CD14-positive monocyte (primary cell): ENCODE data around the gene PTPRD. TPM values are rescaled to one million over a fixed set of nuclear protein-coding genes. Genes with fewer than 3 reads are reported as not detected.

Source experiments
- DNase-seq, 3 donors: peaks; one replicate each; pipeline ENCODE4 v3.0.0-alpha.2; 2011 to 2022
- H2AFZ ChIP-seq: 2 replicates; pipeline ENCODE4 v1.6.0; 2012; ENCODE audit warnings: mild to moderate bottlenecking, low read depth, low read length, inconsistent platforms; ENCODE audit not compliant: insufficient read depth, poor library complexity, severe bottlenecking
- H3K27ac ChIP-seq, 2 donors: 1 replicate in 1 of 2; 2 replicates in 1 of 2; pipeline ENCODE4 v1.5.1; 2012 to 2013; ENCODE audit warnings: low read length in 2 of 2, control low read depth in 1 of 2, inconsistent platforms in 1 of 2, low read depth in 1 of 2, mild to moderate bottlenecking in 1 of 2
- H3K27me3 ChIP-seq, 2 donors: one replicate each; pipeline versions ENCODE4 v1.6.0 to v1.6.1; 2011 to 2013; ENCODE audit warnings: low read length in 2 of 2; ENCODE audit not compliant: control insufficient read depth in 2 of 2, insufficient read depth in 2 of 2
- H3K36me3 ChIP-seq, 2 donors: replicated peaks in 1 of 2; 1 replicate in 1 of 2; 2 replicates in 1 of 2; pipeline versions ENCODE4 v1.5.1 to v1.6.1; 2012 to 2013; ENCODE audit warnings: low read length in 2 of 2, control low read depth in 1 of 2, inconsistent platforms in 1 of 2, mild to moderate bottlenecking in 1 of 2; ENCODE audit not compliant: insufficient read depth in 2 of 2, control insufficient read depth in 1 of 2
- H3K4me1 ChIP-seq, 2 donors: 1 replicate in 1 of 2; 2 replicates in 1 of 2; pipeline versions ENCODE4 v1.5.1 to v1.6.1; 2012 to 2013; ENCODE audit warnings: low read length in 2 of 2, control low read depth in 1 of 2, inconsistent platforms in 1 of 2, mild to moderate bottlenecking in 1 of 2, moderate library complexity in 1 of 2; ENCODE audit not compliant: insufficient read depth in 2 of 2, control insufficient read depth in 1 of 2
- H3K4me2 ChIP-seq: replicated peaks from 2 replicates; pipeline ENCODE3; 2012; ENCODE audit warnings: low read length, moderate library complexity, mild to moderate bottlenecking; ENCODE audit not compliant: poor library complexity, severe bottlenecking; ENCODE audit errors: extremely low read depth
- H3K4me3 ChIP-seq, 3 experiments: fragments of 200-600 bp in 1 of 3; sonication (generic) in 1 of 3; replicated peaks in 1 of 3; 1 replicate in 2 of 3; 2 replicates in 1 of 3; pipeline ENCODE4 v1.5.1; 2011 to 2013; ENCODE audit warnings: low read length in 3 of 3, mild to moderate bottlenecking in 3 of 3, control low read depth in 2 of 3, low read depth in 2 of 3, inconsistent platforms in 1 of 3, moderate library complexity in 1 of 3
- H3K79me2 ChIP-seq: 2 replicates; pipeline ENCODE4 v1.6.0; 2012; ENCODE audit warnings: mild to moderate bottlenecking, control low read depth, inconsistent platforms, low read length, moderate library complexity; ENCODE audit not compliant: insufficient read depth
- H3K9ac ChIP-seq: 2 replicates; pipeline ENCODE4 v1.6.0; 2017; ENCODE audit warnings: low read length, mild to moderate bottlenecking; ENCODE audit not compliant: insufficient read depth, poor library complexity, severe bottlenecking
- H3K9me3 ChIP-seq, 2 donors: replicated peaks in 1 of 2; 1 replicate in 1 of 2; 2 replicates in 1 of 2; pipeline versions ENCODE4 v1.5.1 to v1.6.1; 2012 to 2013; ENCODE audit warnings: low read length in 2 of 2, control low read depth in 1 of 2; ENCODE audit not compliant: control insufficient read depth in 1 of 2, insufficient read depth in 1 of 2
- H4K20me1 ChIP-seq: 2 replicates; pipeline ENCODE4 v1.6.0; 2012; ENCODE audit warnings: mild to moderate bottlenecking, low read length, control low read depth, moderate library complexity; ENCODE audit not compliant: insufficient read depth
- H3K27ac Mint-ChIP-seq, 7 donors: one replicate each; pipeline ENCODE4 v1.8.0; 2020; ENCODE audit warnings: mild to moderate bottlenecking in 7 of 7, mixed read lengths in 7 of 7, moderate library complexity in 6 of 7, inconsistent platforms in 2 of 7
- H3K27me3 Mint-ChIP-seq, 3 donors: one replicate each; pipeline ENCODE4 v1.8.0; 2021 to 2022; ENCODE audit warnings: low read depth in 3 of 3, mild to moderate bottlenecking in 3 of 3, mixed read lengths in 3 of 3, moderate library complexity in 3 of 3, inconsistent platforms in 1 of 3
- H3K36me3 Mint-ChIP-seq, 2 donors: one replicate each; pipeline ENCODE4 v1.8.0; 2020; ENCODE audit warnings: mixed read lengths in 2 of 2, inconsistent platforms in 1 of 2, mild to moderate bottlenecking in 1 of 2
- H3K4me1 Mint-ChIP-seq: one replicate; pipeline ENCODE4 v1.8.0; 2020; ENCODE audit warnings: mild to moderate bottlenecking, mixed read lengths
- H3K4me3 Mint-ChIP-seq, 2 donors: one replicate each; pipeline ENCODE4 v1.8.0; 2020; ENCODE audit warnings: mild to moderate bottlenecking in 2 of 2, mixed read lengths in 2 of 2, moderate library complexity in 1 of 2
- H3K9me3 Mint-ChIP-seq, 7 donors: one replicate each; pipeline ENCODE4 v1.8.0; 2020 to 2022; ENCODE audit warnings: mixed read lengths in 7 of 7, mild to moderate bottlenecking in 6 of 7, moderate library complexity in 6 of 7, inconsistent platforms in 2 of 7
- WGBS: methylation state at CpG from one replicate; pipeline ENCODE4 v1.1.5; 2013; ENCODE audit warnings: missing lambda C conversion rate; ENCODE audit not compliant: insufficient coverage; 5-methylcytosine and 5-hydroxymethylcytosine counted together
- intact Hi-C, 2 donors: fragments of 100-400 bp; cut with micrococcal nuclease; formaldehyde crosslinking; loops; one replicate each; pipeline versions ENCODE4 v1.15.0 to v1.15.1; 2023
- polyA plus RNA-seq, 3 donors: library from polyadenylated mRNA; depleted of rRNA in 1 of 3; unstranded in 2 of 3; stranded (reverse) in 1 of 3; fragments of 300-500 nt in 2 of 3; fragments of >200 nt in 1 of 3; fragmentation: Illumina TruSeq in 2 of 3; gene quantifications; 1 replicate in 2 of 3; 2 replicates in 1 of 3; pipeline ENCODE4 v1.2.3, GENCODE V29; 2012 to 2021
- TF ChIP-seq, protein P1 (sequence below): fragments of 200-600 bp; IDR thresholded peaks from one replicate; pipeline ENCODE4 v1.8.0; 2022; ENCODE audit warnings: antibody characterized with exemption, mild to moderate bottlenecking

The PTPRD gene
- polyA plus RNA-seq, 3 donors = not detected

GRCh38 chr9:9091387-9091786 is 1521.4 kb downstream of the PTPRD start:
- Mint-ChIP-seq H3K4me1 (no peaks in the 10 kb centered on the region), H3K27ac (no peak overlapping the region)
- no peak overlapping the region for H3K4me2 ChIP-seq

DNA sequence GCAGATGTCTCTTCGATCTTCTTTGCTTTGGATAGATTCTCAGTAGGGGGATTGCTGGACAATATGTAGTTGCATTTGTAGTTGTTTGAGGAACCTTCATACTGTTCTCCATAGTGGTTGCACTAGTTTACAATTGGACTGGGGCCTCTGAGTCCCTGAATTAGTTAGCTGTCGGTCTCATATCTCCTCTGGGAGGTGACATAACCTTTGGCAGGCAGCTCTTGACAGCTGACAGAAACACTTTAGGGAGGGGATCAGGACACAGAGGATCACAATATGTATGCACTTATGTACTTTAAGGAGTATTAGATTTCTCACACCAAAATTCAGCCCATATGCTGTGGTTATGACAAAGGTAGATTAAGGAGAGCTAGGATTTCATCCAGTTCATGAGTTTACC is 1533.3 kb downstream of the PTPRD start:
- Histone ChIP-seq H4K20me1 (no peaks in the 10 kb centered on the region), H3K4me3 (no peak overlapping the region), H3K36me3 (no peaks in the 10 kb centered on the region), H3K79me2 (no peaks in the 10 kb centered on the region), H3K9me3 (no peaks in the 10 kb centered on the region), H3K4me2 (no peak overlapping the region), H3K9ac (no peak overlapping the region), H3K27me3 (no peaks in the 10 kb centered on the region), H3K27ac (no peak overlapping the region), H2AFZ (no peak overlapping the region), H3K4me1 (no peaks in the 10 kb centered on the region)
- no CpG with 5 or more reads among the region's 2 CpGs for WGBS
- intact Hi-C loops = no loop called here
- H3K36me3 Mint-ChIP-seq = no peaks in the 10 kb centered on the region
- peaks cover 4 to 20% (median 11%) of the 10 kb centered on the region in 7 donors for H3K9me3 Mint-ChIP-seq
- no peaks in the 10 kb centered on the region for H3K27me3 Mint-ChIP-seq
- no peak for DNase-seq
- H3K27ac Mint-ChIP-seq = no peak overlapping the region
- no peak overlapping the region for H3K4me3 Mint-ChIP-seq
- TF ChIP-seq, protein P1, sequence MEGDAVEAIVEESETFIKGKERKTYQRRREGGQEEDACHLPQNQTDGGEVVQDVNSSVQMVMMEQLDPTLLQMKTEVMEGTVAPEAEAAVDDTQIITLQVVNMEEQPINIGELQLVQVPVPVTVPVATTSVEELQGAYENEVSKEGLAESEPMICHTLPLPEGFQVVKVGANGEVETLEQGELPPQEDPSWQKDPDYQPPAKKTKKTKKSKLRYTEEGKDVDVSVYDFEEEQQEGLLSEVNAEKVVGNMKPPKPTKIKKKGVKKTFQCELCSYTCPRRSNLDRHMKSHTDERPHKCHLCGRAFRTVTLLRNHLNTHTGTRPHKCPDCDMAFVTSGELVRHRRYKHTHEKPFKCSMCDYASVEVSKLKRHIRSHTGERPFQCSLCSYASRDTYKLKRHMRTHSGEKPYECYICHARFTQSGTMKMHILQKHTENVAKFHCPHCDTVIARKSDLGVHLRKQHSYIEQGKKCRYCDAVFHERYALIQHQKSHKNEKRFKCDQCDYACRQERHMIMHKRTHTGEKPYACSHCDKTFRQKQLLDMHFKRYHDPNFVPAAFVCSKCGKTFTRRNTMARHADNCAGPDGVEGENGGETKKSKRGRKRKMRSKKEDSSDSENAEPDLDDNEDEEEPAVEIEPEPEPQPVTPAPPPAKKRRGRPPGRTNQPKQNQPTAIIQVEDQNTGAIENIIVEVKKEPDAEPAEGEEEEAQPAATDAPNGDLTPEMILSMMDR = no peak
- H3K4me1 Mint-ChIP-seq = no peaks in the 10 kb centered on the region

More at GRCh38 chr9:9091387-9091786, 1521.4 kb downstream of the PTPRD start:
- DNase-seq = no peak
- H3K9ac ChIP-seq = no peak overlapping the region
- H4K20me1 ChIP-seq = no peaks in the 10 kb centered on the region
- H3K36me3 ChIP-seq = no peaks in the 10 kb centered on the region
- H3K9me3 ChIP-seq = peaks cover 0 to 5% of the 10 kb centered on the region in 2 donors
- TF ChIP-seq, protein P1 = no peak
- peaks cover 0 to 9% (median 3%) of the 10 kb centered on the region in 7 donors for H3K9me3 Mint-ChIP-seq
- no peak overlapping the region for H3K27ac ChIP-seq
- intact Hi-C loops = no loop called here
- no peak overlapping the region for H3K4me3 ChIP-seq
- H3K4me3 Mint-ChIP-seq = no peak overlapping the region
- H3K27me3 ChIP-seq = no peaks in the 10 kb centered on the region
- no peak overlapping the region for H2AFZ ChIP-seq
- no peaks in the 10 kb centered on the region for H3K36me3 Mint-ChIP-seq
- H3K27me3 Mint-ChIP-seq = no peaks in the 10 kb centered on the region
- no peaks in the 10 kb centered on the region for H3K4me1 ChIP-seq
- no peaks in the 10 kb centered on the region for H3K79me2 ChIP-seq
